NCI-H2081 (cell line): ENCODE results near the gene BMI1.

Experiments
- DNase-seq, 2 experiments: peaks; one replicate each; lab custom pipeline; 2025; lab: John Stamatoyannopoulos, UW

BMI1 gene

DNA sequence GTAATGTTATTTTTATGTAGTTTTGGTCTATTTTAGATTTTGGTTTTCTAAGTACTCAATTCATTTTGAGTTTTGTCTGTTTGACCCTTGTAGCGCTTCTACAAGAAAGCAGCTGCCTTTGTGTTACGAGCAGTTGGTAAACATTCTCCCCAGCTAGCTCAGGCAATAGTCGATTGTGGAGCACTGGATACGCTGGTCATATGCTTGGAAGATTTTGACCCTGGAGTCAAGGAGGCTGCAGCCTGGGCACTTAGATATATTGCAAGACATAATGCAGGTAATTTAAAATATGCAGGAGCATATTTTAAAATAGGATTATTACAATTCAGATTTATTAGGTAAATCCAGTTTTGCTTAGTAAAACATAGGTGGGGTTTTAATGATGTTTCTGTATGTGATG, 47.5 kb downstream of the BMI1 start:
- DNase-seq, result no peak

DNA sequence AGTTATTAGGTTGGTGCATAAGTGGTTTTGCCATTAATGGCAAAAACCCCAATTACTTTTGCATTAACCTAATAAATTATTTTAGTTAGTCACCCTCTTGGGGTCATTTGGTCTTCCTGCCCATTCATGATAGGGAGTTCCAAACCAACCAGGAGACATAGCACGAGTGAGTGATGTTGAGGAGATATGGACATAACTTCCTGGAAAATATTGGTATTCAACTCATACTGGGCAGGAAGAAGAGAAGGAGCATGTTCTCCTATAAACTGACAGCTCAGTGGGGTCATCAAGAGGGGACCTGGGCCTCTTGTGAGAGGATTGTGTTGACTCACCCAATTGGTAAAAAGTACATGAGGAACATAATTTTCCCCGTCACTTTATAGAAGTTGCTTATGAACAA, 48.1 kb downstream of the BMI1 start:
- DNase-seq, result no peak

DNA sequence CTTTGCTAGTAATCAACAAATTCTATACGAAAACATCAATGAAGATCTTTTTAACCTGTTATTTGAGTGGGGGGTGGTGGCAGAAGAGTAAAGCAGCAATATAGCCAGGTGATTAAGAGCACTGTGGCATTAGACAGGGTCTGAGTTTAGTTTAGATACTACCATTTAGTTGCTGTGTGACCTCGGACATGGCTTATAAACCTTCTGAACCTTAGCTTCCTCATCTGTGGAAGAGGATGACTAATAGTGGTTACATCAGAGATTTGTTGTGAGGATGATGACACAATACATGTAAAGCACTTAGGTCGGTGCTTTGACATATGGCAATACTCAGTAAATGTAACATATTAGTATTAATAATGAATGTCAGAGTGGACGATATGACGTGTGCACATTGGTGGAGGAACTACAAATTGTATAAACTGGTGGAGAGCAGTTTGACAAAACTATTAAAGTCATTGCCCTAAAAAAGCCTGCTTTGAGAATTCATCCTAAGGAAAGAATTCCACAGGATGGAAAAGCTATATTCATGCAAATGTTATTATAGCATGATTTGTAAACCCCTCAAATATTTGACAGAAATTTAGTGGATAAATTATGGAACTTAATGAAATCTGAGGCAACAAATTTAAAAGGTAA, 48.7 kb downstream of the BMI1 start:
- DNase-seq, result no peak

DNA sequence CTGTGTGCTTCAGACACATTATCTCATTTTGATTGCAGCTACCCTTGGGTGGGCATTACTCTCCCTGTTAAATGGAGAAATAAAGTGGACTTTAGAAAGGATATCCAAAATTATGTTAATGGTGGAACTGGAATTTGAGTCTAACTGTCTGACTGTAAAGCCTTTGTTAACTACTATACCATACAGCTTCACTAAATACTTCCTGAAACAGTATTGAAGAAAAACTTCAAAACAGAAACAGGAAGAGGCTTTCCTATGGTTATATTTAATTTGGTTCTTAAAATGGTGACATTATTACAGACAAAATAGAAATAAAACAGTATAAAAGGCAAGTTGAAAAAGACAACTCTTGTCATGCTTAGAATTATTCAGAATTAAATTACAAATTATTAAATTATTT, 49.4 kb downstream of the BMI1 start:
- DNase-seq, result no peak

DNA sequence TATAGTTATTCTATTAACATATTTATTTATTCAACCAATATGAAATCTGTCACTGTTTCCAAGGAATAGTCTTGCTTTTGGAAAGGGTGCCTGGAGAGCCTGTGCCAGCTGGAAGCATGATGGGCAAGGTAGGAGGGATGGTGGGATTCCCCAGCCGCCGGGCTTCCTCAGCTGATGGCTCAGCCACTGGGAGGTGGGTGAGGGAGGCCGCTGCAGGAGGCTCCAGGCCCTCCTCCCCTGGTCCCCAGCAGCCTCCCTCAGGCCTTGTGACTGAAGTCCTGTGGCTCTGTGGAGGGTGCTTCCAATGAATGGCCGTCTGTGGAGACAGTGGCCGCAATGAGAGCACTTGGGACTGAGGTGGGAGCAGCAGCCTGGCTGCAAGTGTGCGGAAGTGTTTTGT, 51.4 kb downstream of the BMI1 start:
- DNase-seq, result no peak

DNA sequence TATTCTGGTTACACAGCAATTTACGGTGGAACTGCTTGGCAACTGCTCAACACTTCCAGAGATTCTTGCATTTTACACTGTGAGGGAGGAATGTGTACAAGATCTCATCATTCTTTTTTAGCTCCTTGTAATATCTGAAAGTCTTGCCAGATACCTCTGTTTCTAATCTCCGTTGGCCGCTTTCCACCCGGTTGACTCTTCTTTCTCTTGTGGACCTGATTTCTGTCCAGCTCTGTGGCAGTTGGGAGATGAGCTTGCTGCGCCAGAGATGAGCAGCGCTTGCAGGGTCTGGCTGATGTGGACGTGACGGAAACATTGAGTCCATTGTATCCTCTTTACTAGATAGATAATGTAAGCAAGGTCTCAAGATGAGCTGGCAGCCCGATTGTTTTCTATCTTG, 52.0 kb downstream of the BMI1 start:
- DNase-seq, result no peak

DNA sequence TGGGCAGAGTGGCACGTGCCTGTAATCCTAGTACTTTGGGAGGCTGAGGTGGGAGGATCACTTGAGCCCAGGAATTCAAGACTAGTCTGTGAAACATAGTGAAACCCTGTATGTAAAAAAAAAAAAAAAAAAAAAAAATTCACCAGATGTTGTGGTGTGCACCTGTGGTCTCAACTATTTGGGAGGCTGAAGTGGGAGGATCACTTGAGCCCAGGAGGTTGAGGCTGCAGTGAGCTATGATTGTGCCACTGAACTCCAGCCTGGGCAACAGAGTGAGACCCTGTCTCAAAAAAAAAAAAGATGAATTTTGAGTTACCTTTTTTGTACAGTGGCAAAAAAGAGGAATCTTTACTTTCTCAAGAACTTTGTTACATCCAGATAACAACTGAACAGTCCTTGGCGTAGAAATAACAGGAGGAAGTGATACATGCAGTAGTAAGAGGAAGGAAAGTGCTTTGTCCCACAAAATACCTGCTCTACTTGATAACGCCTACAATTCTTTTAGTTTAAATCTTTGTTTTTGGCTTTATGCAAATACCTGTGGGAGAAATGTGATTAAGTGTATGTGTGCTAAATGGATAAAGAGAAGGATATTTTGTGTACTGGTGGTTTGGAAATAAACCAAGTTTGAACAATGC, 53.7 kb downstream of the BMI1 start:
- no peak for DNase-seq

DNA sequence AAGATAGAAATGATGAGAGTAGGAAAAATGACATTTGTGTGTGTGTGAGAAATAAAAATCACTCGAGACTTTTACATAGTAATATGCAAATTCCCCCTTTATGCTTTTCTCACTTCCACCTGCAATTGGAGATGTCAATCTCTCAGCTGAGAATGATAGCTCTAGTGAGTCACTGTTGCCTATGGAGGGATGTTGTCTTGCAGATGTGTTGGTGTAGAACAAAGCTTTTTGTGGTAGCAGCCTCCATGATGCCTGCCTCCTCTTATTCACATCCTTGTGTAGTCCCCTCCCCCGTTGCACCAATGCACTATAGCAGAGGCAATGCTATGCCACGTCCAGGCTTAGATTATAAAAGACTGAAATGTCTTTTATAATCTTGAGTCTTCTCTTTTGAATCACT, 58.2 kb downstream of the BMI1 start:
- no peak for DNase-seq
